H9 (cell line): ENCODE data around the gene EPM2A. TPM values are rescaled to one million over a fixed set of nuclear protein-coding genes. Genes with fewer than 3 reads are reported as not detected.

Experiments
- DNase-seq: peaks from one replicate; pipeline ENCODE4 v3.0.0-alpha.2; 2017
- H2AFZ ChIP-seq: one replicate; pipeline ENCODE4 v1.6.1; 2013; ENCODE audit warnings: mild to moderate bottlenecking, low read length, control low read depth, moderate library complexity
- H2AK5ac ChIP-seq: 2 replicates; pipeline ENCODE4 v1.6.1; 2013; ENCODE audit warnings: low read length, control low read depth, mixed read lengths; ENCODE audit not compliant: insufficient read length
- H2BK120ac ChIP-seq: one replicate; pipeline ENCODE4 v1.6.1; 2013; ENCODE audit warnings: low read depth, mild to moderate bottlenecking, low read length, control low read depth, inconsistent platforms; ENCODE audit not compliant: poor library complexity, severe bottlenecking
- H2BK12ac ChIP-seq: 2 replicates; pipeline ENCODE4 v1.6.1; 2013; ENCODE audit warnings: low read length, control low read depth, mixed read lengths, low read depth; ENCODE audit not compliant: insufficient read length
- H2BK15ac ChIP-seq: 2 replicates; pipeline ENCODE4 v1.6.1; 2013; ENCODE audit warnings: low read depth, low read length, control low read depth
- H2BK20ac ChIP-seq: one replicate; pipeline ENCODE4 v1.6.1; 2013; ENCODE audit warnings: low read depth, mild to moderate bottlenecking, low read length, control low read depth, inconsistent platforms; ENCODE audit not compliant: poor library complexity, severe bottlenecking
- H2BK5ac ChIP-seq: 2 replicates; pipeline ENCODE4 v1.6.1; 2013; ENCODE audit warnings: low read length, control low read depth, mixed read lengths; ENCODE audit not compliant: insufficient read length
- H3K14ac ChIP-seq: 2 replicates; pipeline ENCODE4 v1.6.1; 2013; ENCODE audit warnings: low read length, control low read depth; ENCODE audit not compliant: insufficient read depth
- H3K18ac ChIP-seq: 2 replicates; pipeline ENCODE4 v1.6.1; 2013; ENCODE audit warnings: low read depth, mild to moderate bottlenecking, mixed read lengths, low read length, control low read depth; ENCODE audit not compliant: insufficient read length
- H3K23ac ChIP-seq: 2 replicates; pipeline ENCODE4 v1.6.1; 2013; ENCODE audit warnings: low read length, control low read depth, mixed read lengths, low read depth; ENCODE audit not compliant: insufficient read length
- H3K23me2 ChIP-seq: 2 replicates; pipeline ENCODE4 v1.6.1; 2013; ENCODE audit warnings: low read depth, mild to moderate bottlenecking, mixed read lengths, low read length, control low read depth; ENCODE audit not compliant: insufficient read length, poor library complexity, severe bottlenecking
- H3K27ac ChIP-seq: 2 replicates; pipeline ENCODE4 v1.5.1; 2013; ENCODE audit warnings: low read length, control low read depth, mixed read lengths, low read depth; ENCODE audit not compliant: insufficient read length
- H3K27me3 ChIP-seq: 2 replicates; pipeline ENCODE4 v1.6.1; 2013; ENCODE audit warnings: low read length, control low read depth, inconsistent platforms; ENCODE audit not compliant: insufficient read depth
- H3K4ac ChIP-seq: 2 replicates; pipeline ENCODE4 v1.6.1; 2013; ENCODE audit warnings: low read depth, mild to moderate bottlenecking, control low read depth, inconsistent platforms, low read length, moderate library complexity
- H3K4me1 ChIP-seq: 2 replicates; pipeline ENCODE4 v1.6.1; 2013; ENCODE audit warnings: low read length, control low read depth, inconsistent platforms; ENCODE audit not compliant: insufficient read depth
- H3K4me2 ChIP-seq: 2 replicates; pipeline ENCODE4 v1.6.1; 2013; ENCODE audit warnings: low read length, control low read depth, mixed read lengths; ENCODE audit not compliant: insufficient read length, insufficient read depth
- H3K56ac ChIP-seq: 2 replicates; pipeline ENCODE4 v1.6.1; 2013; ENCODE audit warnings: low read depth, mild to moderate bottlenecking, mixed read lengths, low read length, control low read depth; ENCODE audit not compliant: insufficient read length
- H3K79me1 ChIP-seq: 2 replicates; pipeline ENCODE4 v1.6.1; 2013; ENCODE audit warnings: low read depth, mild to moderate bottlenecking, moderate library complexity, low read length, control low read depth, inconsistent platforms; ENCODE audit not compliant: insufficient read depth, poor library complexity, severe bottlenecking
- H3K79me2 ChIP-seq: 2 replicates; pipeline ENCODE4 v1.6.1; 2013; ENCODE audit warnings: low read length, control low read depth, inconsistent platforms; ENCODE audit not compliant: insufficient read depth
- H3K9ac ChIP-seq: 2 replicates; pipeline ENCODE4 v1.6.1; 2013; ENCODE audit warnings: low read length, control low read depth, mixed read lengths; ENCODE audit not compliant: insufficient read length; ENCODE audit errors: extremely low read depth
- H3K9me3 ChIP-seq: one replicate; pipeline ENCODE4 v1.6.1; 2013; ENCODE audit warnings: low read depth, low read length, inconsistent platforms; ENCODE audit not compliant: control insufficient read depth
- H3T11ph ChIP-seq: one replicate; pipeline ENCODE4 v1.6.1; 2013; ENCODE audit warnings: mild to moderate bottlenecking, low read length, control low read depth, inconsistent platforms
- H4K20me1 ChIP-seq: one replicate; pipeline ENCODE4 v1.6.1; 2013; ENCODE audit not compliant: control insufficient read depth, insufficient read length, insufficient read depth
- H4K5ac ChIP-seq: 2 replicates; pipeline ENCODE4 v1.6.1; 2013; ENCODE audit warnings: low read depth, mild to moderate bottlenecking, mixed read lengths, low read length, control low read depth; ENCODE audit not compliant: insufficient read length
- H4K8ac ChIP-seq: replicated peaks from 2 replicates; pipeline ENCODE4 v1.6.1; 2013; ENCODE audit warnings: low read length, control low read depth, mixed read lengths, low read depth; ENCODE audit not compliant: insufficient read length
- H4K91ac ChIP-seq: 2 replicates; pipeline ENCODE4 v1.6.1; 2013; ENCODE audit warnings: low read depth, mild to moderate bottlenecking, moderate library complexity, mixed read lengths, low read length, control low read depth; ENCODE audit not compliant: insufficient read length
- H3K27ac Mint-ChIP-seq, 3 experiments: 2 replicates in 2 of 3; 3 replicates in 1 of 3; pipeline ENCODE4 v1.8.0; 2020 to 2021; ENCODE audit warnings: mixed read lengths in 3 of 3, mild to moderate bottlenecking in 1 of 3, moderate library complexity in 1 of 3
- H3K27me3 Mint-ChIP-seq: 2 replicates; pipeline ENCODE4 v1.8.0; 2021; ENCODE audit warnings: low read depth, mild to moderate bottlenecking, moderate library complexity, mixed read lengths
- H3K36me3 Mint-ChIP-seq, 3 experiments: 2 replicates in 2 of 3; 3 replicates in 1 of 3; pipeline ENCODE4 v1.8.0; 2020 to 2021; ENCODE audit warnings: low read depth in 3 of 3, mixed read lengths in 3 of 3; ENCODE audit not compliant: insufficient read depth in 1 of 3
- H3K4me1 Mint-ChIP-seq, 2 experiments: 2 replicates each; pipeline ENCODE4 v1.8.0; 2020; ENCODE audit warnings: mixed read lengths in 2 of 2
- H3K4me3 Mint-ChIP-seq, 2 experiments: 2 replicates in 1 of 2; 3 replicates in 1 of 2; pipeline ENCODE4 v1.8.0; 2020 to 2021; ENCODE audit warnings: mild to moderate bottlenecking in 2 of 2, mixed read lengths in 2 of 2, moderate library complexity in 1 of 2
- H3K9me3 Mint-ChIP-seq, 2 experiments: 2 replicates in 1 of 2; 3 replicates in 1 of 2; pipeline ENCODE4 v1.8.0; 2020; ENCODE audit warnings: mild to moderate bottlenecking in 2 of 2, mixed read lengths in 2 of 2, moderate library complexity in 1 of 2
- CTCF ChIP-seq: fragments of 200-600 bp; sonication (generic); conservative IDR thresholded peaks from 3 replicates; pipeline ENCODE4 v1.8.0; 2021; ENCODE audit warnings: antibody characterized with exemption, mild to moderate bottlenecking
- total RNA-seq: library from RNA; stranded (reverse); gene quantifications from 2 replicates; pipeline ENCODE4 v1.2.1, GENCODE V29; 2021

Gene EPM2A
- total RNA-seq, 1 experiment from 2014 or later = 8.2 TPM

GRCh38 chr6:145711372-145711771 lies 23.9 kb downstream of the EPM2A start:
- Histone ChIP-seq H4K8ac (no peak overlapping the region), H3K79me1 (no peaks in the 10 kb centered on the region), H3K4me1 (no peaks in the 10 kb centered on the region), H3K4me2 (no peak overlapping the region), H2BK15ac (no peak overlapping the region), H2BK12ac (no peak overlapping the region), H4K91ac (no peak overlapping the region), H3K9me3 (peaks cover 11% of the 10 kb centered on the region), H3K4ac (no peak overlapping the region), H3K23ac (no peak overlapping the region), H2AK5ac (no peak overlapping the region), H2BK5ac (no peak overlapping the region), H3K56ac (no peak overlapping the region), H3K14ac (no peak overlapping the region), H2BK20ac (no peak overlapping the region), H3T11ph (no peak overlapping the region), H2BK120ac (no peak overlapping the region), H3K18ac (no peak overlapping the region), H3K79me2 (no peaks in the 10 kb centered on the region), H3K23me2 (no peaks in the 10 kb centered on the region), H4K5ac (no peak overlapping the region), H3K27ac (no peak overlapping the region), H3K9ac (no peak overlapping the region), H3K27me3 (no peaks in the 10 kb centered on the region), H4K20me1 (no peaks in the 10 kb centered on the region), H2AFZ (no peak overlapping the region)
- Mint-ChIP-seq H3K36me3 (peaks cover 17 to 45% (median 42%) of the 10 kb centered on the region in 3 experiments), H3K27ac (no peak overlapping the region), H3K4me1 (no peaks in the 10 kb centered on the region), H3K27me3 (no peaks in the 10 kb centered on the region), H3K9me3 (peaks cover 34 to 39% of the 10 kb centered on the region in 2 experiments), H3K4me3 (no peak overlapping the region)
- TF ChIP-seq CTCF = no peak
- no peak for DNase-seq
